COR-L47 (cell line): ENCODE results near the gene CYLD.

ENCODE experiments used
- DNase-seq: peaks from one replicate; lab custom pipeline; 2025; lab: John Stamatoyannopoulos, UW

CYLD gene

DNA sequence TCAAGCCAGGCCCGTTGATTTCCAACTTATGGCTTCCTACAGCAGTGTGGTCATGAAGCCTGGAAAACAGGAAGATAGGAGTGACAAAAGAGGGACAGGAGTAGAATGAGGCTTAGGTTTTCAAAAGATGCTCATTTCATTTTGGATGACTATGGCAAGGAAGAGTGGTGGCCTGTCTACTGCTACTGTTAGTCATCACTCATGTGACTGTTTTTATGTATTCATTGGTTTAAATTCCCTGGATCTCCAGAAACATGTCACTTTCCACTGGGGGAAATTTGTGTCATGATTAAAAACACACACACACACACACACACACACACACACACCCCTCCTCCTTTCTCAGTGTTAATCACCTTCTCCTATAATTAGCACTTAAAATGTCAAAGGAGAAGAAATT lies 1.1 kb upstream of the CYLD start:
- no peak for DNase-seq

DNA sequence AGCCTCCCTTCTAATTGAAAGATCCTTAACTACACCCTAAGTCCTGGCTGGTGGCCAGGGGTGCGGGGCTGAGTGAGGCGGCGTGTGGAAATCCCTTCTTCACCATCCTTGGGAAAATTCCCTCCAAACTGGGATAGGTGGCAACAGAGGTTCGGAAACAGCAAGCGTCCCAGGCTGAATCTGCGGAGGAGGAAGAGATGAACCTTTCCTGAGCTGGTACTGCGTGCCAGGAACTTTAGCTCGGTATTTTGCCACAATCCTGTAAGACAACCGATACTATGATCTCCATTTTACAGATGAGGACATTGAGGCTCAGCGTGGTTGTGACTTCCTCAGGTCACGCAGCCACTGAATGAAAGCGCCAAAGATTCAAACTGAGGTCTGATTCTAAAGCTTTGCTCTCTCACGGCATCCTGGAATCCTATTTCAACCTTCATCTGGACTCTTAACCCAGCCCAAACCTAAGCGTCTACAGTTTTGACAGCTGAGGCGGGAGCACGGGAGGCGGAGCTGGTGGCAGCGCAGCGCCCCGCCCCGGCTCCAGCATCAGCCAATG lies 583 bp upstream of the CYLD start:
- DNase-seq: no peak

DNA sequence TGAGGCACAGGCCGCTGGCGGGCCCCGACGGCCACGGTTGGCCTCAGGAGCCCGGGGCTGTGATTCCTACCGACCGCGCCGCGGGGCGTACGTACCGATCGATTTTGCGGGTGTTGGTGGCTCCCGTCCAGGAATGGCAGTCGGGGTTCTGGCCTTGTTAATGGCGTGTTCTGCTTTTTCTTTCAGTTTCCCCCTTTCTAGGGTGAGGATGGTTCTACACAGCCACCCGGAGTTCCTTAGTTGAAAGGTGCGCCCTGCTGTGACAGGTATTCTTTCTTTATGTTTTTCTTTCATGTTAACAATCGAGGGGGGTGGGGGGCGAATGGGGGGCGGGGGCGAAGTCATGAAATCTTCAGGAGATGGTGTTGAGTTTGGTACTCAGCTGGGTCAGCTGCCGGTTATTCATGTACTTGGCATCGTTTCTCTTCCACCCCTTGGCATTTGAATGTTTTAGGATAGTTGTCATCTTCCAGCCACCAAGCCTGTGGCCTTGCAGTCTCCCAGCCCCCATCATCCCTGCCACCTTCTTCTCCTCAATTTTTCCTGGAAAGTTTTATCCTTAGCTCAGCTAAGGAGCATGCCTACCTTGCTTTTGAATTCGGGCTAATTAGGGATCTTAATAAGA lies 802 bp downstream of the CYLD start:
- peak; percentile 25 for DNase-seq

DNA sequence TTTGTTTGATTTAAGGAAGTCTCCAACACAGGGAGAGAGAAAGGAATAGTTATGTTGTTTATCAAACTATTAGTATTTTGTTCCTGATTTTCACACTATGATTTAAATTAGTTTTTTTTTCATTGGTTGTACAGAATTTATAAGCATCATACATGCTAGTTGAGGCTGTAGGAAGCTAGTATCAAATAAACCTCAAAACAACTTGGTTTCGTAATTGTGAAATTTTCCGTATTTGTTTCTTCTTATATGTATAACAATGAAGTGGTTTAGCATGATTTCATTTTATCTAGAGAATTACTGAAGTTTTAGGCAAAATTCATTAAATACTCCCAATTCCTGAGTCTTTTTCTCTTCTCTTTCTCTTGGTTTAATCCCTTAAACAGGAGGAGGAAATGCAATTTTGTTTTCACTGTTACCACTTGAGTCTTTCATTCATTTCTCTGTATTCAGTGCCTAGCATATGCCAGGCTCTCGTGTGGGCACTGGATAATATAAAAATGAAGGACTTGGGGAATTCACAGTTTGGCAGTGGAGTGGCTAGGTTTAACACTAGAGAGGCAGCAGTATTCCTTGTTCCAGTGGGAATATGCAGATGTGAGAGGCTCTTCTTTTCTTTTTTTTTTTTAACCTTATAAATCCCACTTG lies 1.8 kb downstream of the CYLD start:
- DNase-seq: no peak

DNA sequence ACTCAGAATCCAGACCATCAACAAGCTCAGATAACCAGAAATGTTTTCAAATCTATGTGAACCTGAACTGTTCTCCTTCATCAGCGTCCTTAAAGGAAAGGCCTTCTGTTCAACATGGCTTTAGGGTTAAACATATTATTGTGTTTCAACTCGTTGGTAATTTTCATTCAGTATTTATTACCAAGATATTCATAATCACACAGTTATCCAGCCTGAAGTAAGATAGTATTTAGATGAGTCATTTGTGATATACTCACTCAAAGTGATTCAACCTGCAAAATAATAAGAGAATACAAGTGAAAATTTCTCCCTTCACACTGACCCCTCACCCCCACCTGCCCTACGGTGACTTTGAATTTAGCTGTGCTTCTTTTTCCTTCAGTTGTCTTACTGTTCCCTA lies 3.0 kb downstream of the CYLD start:
- DNase-seq: no peak

DNA sequence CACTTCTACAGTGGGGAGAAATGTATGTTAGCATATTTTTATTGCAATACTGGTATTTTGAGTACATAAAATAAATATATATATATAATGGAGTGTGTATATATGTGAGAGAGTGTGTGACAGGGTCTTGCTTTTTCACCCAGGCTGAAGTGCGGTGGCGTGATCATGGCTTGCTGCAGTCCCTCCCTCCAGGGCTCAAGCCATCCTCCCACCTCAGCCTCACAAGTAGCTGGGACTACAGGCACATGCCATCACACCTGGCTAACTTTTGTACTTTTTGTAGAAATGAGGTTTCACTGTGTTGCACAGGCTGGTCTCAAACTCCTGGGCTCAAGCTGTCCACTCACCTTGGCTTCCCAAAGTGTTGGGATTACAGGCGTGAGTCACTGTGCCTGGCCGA lies 4.1 kb downstream of the CYLD start:
- DNase-seq: no peak

DNA sequence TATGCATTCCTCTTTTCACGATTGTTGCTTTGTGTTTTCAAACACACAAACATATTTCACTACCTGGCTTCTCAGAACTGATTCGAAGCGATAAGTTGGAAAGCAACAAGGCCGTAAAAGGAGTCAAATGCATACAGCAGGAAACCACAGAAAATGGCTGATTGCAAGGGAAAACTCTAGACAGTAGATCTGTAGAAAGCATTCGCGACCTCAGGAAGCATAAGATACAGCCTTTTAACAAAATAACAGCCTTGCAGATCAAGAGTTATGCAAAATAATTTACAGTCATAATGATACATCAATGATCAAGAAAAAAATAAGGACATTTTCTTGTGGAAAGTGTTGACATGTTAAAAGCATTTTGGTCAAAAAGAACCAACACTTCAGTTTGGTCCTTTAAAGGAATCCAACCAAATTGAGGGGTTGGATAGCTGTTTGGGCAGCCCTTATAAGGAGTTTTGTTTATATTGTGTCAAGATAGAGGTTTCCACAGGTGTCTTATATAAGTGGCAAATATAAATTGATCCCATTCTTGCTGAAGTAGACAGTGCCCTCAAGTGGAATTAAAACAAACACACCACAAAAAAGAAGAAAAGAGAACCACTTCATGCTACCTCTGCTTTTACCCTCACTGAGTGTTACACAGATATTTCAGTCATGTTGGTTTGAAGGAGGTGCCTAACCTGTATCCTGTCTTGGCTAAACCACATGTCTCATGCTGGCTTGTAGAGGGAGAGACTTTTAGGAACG lies 5.5 kb downstream of the CYLD start:
- no peak for DNase-seq

DNA sequence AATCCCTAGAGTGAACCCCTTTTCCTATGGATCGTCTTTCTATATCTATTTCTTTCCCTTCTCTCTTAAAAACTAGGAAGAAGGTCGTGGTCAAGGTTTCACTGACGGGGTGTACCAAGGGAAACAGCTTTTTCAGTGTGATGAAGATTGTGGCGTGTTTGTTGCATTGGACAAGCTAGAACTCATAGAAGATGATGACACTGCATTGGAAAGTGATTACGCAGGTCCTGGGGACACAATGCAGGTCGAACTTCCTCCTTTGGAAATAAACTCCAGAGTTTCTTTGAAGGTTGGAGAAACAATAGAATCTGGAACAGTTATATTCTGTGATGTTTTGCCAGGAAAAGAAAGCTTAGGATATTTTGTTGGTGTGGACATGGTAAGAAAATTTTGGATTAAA lies 9.6 kb downstream of the CYLD start:
- DNase-seq: no peak

DNA sequence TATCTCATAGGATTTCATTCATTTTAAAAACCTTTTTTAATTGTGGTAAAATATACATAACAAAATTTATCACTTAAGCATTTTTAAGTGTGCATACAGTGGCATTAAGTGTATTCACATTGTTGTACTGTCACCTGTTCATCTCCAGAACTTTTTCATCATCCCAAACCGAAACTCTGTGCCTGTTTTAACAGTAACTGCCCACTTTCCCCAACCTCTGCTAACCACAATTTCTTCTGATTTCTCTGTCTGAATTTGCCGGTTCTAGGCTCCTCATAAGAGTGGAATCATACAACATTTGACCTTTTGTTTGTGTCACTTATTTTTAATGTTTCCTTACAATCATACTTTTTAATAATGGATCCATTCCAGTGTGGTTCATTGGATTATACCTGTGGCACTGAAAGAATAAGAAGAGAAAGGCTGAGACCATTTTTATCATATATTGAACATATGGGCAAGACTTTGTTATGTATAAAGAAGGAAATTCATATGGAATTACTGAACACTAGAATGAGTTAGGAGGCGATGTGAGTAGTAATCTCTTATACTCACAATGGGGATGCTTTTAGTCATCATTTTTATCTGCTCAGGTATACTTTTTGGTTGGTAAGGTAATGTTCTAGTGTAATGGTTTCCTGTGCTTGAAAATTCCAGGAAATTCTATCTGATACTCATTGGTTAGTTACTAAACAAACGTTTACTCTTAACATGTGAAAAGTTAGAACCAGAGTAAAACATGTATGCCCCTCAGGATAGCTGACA lies 10.8 kb downstream of the CYLD start:
- DNase-seq: no peak

DNA sequence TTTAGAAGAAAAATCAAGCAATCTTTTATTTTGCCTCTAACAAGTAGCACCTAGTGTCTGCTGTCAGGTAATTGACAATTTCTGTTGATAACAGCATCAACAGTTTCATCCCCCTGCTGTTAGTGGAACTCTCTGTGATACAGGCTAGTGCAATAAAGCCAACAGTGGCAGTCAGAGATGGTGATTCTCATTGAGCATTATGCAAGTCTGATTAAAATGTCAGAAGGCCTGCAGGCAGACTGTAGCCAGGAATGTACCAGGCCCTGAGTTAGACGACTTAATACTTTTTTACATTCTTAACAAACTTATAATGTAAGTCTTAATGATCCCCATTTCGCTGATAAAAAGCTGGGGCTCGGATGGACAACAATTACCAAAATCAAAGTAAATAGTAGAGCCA lies 14.6 kb downstream of the CYLD start:
- DNase-seq: no peak

DNA sequence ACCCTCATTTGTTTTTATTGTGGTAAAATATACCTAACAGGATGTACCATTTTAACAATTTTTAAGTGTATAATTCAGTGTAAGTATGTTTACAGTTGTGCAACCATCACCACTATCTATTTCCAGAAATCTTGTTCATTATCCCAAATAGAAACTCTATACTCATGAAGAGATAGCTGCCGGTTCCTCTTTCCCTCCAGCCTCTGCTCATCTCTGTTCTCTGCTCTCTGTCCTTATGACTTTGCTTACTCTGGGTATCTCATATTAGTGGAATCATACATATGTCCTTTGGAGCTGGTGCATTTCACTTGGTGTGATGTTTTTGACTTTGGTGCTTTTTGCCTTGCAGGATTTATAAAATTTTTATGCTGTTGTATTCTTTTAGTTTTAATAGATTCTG lies 19.4 kb downstream of the CYLD start:
- no peak for DNase-seq

DNA sequence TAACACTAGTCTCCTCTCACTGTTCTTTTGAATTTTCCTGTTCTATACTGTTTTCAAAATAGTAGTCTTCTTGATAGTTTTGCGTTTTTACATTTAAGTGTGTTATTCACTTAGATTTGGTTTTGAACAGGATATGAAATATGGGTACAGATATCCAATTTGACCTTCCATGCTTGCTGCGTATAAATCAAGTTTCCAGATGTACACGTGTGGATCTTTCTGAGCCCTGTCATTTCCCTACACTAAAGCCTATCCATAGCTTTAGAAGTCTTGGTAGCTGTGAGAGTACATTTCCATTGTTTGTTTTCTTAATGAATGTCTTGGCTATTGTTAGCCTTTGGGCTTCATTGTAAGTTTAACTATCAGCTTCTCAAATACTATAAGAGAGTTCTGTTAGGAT lies 20.4 kb downstream of the CYLD start:
- DNase-seq: no peak

DNA sequence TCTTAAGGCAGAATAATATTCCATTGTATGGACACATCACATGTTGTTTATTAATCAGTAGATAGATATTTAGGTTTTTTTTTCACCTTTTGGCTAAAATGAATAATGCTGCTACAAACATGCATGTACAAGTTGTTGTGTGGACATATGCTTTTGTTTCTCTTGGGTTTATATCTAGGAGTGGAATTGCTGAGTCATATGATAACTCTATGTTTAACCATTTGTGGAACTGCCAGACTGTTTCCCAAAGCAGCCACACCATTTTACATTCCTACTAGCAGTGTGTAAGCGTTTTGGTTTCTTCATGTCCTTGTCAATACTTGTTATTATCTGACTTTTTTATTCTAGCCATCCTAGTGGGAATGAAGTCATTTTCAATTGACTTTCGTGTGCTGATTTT lies 21.3 kb downstream of the CYLD start:
- no peak for DNase-seq

DNA sequence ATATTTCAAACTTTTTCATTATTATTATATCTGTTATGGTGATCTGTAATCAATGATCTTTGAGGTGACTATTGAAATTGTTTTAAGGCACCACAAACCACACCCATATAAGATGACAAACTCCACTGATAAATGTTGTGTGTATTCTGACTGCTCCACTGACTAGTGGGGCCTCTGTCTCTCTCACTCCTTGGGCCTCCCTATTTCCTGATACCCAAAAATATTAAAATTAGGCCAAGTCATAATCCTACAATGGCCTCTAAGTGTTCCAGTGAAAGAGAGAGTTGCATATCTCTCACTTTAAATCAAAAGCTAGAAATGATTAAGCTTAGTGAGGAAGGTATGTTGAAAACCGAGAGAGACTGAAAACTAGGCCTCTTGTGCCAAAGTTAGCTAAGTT lies 23.4 kb downstream of the CYLD start:
- no peak for DNase-seq

DNA sequence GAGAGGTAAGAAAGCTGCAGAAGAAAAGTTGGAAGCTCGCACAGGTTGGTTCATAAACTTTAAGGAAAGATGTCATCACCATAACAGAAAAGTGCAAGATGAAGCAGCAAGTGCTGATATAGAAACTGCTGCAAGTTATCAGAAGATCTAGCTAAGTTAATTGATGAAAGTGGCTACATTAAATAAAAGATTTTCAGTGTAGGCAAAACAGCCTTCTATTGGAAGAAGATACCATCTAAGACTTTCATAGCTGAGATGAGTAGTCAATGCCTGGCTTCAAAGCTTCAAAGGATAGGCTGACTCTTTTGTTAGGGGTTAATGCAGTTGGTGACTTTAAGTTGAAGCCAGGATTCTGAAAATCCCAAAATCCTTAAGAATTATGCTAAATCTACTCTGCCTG lies 24.0 kb downstream of the CYLD start:
- DNase-seq: no peak

DNA sequence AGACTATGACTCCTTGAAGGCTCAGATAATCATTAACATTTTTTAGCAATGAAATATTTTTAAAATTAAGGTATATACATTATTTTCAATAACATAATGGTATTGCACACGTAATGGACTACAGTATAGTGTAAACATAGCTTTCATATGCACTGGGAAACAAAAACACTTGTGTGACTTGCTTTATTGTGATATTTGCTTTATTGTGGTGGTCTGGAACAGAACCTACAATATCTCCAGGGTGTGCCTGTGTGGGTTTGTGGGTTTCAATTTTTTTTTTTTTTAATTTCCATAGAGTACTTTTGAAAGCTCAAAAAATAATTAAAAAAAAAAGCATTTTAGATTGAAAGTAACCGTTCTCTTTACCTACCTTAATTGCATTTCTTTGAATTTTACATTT lies 25.3 kb downstream of the CYLD start:
- DNase-seq: no peak

DNA sequence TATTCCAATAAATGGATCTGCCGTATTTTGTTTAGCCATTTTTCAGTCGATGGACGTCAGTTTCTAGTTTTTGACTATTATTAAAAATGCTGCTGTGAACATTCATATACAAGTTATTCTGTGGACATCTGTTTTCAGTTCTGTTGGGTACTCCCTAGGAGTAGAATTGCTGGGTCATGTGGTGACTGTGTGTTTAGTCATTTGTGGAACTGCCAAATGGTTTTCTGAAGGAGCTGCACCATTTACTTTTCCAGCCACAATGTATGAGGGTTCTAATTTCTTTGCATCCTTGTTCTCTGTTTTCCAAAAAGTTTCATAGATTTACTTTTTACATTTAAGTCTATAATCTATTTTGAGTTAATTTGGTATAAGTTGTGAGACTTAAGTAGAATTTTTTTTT lies 29.5 kb downstream of the CYLD start:
- no peak for DNase-seq

DNA sequence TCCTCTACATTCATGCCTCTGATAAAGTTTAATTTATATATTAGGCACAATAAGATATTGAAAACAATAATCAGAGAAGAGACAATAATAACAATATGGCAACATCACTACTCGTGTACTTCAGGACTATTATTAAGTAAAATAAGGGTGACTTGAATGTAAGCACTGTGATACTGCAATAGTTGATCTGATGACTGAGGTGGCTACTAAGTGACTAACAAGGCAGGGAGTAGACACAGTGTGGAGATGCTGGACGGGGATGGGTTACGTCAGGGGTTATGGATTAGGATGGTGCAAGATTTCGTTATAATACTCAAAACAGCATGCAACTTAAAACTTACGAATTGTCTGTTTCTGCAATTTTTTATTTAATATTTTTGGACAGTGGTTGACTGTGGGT lies 32.5 kb downstream of the CYLD start:
- no peak for DNase-seq

DNA sequence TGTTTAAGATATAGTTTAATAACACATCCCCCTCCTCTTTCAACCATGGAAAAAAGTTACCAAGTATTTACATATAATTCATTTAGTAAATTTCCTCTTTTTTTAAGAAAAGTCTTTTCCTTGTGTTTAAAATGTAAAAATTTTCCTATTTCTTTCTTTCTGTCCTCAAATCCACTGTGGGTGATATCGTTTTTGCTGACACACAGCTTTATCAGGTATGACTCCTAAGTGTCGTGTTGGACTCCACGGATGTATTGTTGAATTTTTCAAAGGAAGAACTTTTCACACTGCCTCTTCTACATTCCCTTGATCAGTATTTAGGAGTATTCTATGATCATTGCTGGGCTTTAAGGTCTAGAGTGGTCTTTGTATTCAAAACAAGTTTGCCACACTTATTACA lies 33.1 kb downstream of the CYLD start:
- DNase-seq: no peak

DNA sequence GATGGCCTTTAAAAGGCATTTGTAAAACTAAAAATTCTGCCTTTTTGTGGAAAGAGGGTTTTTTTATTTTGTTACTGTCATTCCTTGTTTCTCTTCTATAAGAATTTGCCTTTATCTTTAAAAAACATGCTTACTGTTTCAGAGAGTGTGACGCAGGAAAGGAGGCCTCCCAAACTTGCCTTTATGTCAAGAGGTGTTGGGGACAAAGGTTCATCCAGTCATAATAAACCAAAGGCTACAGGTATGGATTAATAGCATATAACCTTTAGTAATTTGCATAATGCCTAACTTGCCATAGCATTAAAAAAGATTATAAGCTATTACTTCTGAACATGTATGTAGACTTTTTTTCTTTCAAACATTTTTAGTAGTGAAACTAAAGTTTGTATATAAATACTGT lies 34.2 kb downstream of the CYLD start:
- DNase-seq: no peak

DNA sequence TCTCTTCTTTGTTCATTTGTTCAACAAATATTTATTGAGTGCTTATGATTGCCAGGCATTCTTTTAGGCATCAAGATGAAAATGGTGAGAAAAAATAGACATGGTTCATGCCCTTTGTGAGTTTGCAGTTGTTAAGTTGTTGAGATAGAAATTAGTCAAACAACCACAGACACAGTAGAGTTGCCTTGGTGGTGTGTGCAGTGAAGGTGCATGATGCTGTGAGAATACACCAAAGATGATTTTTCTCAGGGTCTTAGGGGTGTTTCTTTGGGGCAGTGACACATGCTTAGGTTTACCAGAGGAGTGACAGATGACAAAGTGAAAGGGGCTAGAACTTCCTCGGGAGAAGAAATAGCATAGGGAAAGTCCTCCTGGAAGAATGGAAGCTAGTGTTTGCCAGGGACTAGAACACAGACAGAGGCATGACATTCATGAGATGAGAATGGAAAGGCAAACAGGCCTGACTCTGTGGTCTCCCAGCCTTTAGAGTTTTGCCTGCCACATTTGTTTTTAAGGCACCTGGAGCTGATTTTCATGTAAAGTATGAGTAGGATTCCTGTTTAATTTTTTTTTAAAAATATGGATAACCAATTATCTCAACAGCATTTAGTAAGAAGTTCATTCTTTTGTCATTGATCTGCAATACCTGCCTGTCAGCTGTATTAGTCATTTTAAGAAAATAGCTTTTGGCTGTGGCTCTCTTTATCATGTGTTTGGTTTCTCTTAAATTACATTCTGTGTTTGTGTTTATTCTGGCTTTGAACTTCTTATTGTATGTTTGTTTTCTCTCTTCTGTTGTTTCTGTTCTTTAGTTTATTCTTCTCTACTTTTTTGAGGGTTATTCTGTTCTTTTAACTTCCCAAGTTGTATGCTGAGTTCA lies 36.6 kb downstream of the CYLD start:
- no peak for DNase-seq

DNA sequence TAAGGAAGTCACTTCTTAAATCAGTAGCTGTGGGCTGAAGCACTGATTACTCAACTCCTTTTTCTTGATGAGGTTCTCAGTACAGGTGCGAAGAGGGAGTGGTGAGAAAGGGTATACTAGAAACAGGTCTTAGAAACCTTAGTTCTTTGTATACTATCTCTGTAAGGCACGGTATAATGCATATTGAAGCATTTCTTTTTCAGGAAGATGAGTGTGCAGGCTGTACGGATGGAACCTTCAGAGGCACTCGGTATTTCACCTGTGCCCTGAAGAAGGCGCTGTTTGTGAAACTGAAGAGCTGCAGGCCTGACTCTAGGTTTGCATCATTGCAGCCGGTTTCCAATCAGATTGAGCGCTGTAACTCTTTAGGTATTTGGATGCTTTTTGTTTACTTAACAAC lies 39.2 kb downstream of the CYLD start:
- DNase-seq: no peak
